Left ventricle myocardium inferior (tissue), 1 donor: Measurements from ENCODE around the gene C2. TPM values are rescaled to one million over a fixed set of nuclear protein-coding genes. Genes with fewer than 3 reads are reported as not detected.
A peak's percentile ranks its signal among the peaks of the same experiment; 100 is the strongest.

ENCODE experiments used
- DNase-seq: peaks from one replicate; pipeline ENCODE4 v3.0.0-alpha.2; 2020
- H3K27ac ChIP-seq: fragments of 200-600 bp; replicated peaks from 2 replicates; pipeline ENCODE4 v1.8.0; 2021
- H3K27me3 ChIP-seq: fragments of 200-600 bp; 2 replicates; pipeline ENCODE4 v1.8.0; 2021; ENCODE audit warnings: low read depth
- H3K36me3 ChIP-seq: fragments of 200-600 bp; 2 replicates; pipeline ENCODE4 v1.8.0; 2021
- H3K4me1 ChIP-seq: fragments of 200-600 bp; 2 replicates; pipeline ENCODE4 v1.8.0; 2021
- H3K4me3 ChIP-seq: fragments of 200-600 bp; 2 replicates; pipeline ENCODE4 v1.8.0; 2021; ENCODE audit warnings: mild to moderate bottlenecking, moderate library complexity
- H3K9me3 ChIP-seq: fragments of 200-600 bp; replicated peaks from 2 replicates; pipeline ENCODE4 v1.8.0; 2021
- intact Hi-C: fragments of 100-400 bp; cut with micrococcal nuclease; formaldehyde crosslinking; loops from one replicate; pipeline ENCODE4 v1.11.0; 2022
- total RNA-seq: library from RNA; stranded (reverse); fragmentation: NEBNext Ultra II Directional; extraction: Animal tissue kit (Norgen Biotek cat#: 25700); gene quantifications from one replicate; pipeline ENCODE4 v1.2.1, GENCODE V29; 2021
- TF ChIP-seq, protein P1 (sequence below): fragments of 200-600 bp; IDR thresholded peaks from 2 replicates; pipeline ENCODE4 v1.8.0; 2021; ENCODE audit warnings: antibody characterized with exemption, mild to moderate bottlenecking, borderline replicate concordance
- donor health status: DM: no; HTN: yes; CAD: no; lungs with severe emphysema.

The C2 gene
- total RNA-seq, 1 donor from 2014 or later: 9.7 TPM

DNA sequence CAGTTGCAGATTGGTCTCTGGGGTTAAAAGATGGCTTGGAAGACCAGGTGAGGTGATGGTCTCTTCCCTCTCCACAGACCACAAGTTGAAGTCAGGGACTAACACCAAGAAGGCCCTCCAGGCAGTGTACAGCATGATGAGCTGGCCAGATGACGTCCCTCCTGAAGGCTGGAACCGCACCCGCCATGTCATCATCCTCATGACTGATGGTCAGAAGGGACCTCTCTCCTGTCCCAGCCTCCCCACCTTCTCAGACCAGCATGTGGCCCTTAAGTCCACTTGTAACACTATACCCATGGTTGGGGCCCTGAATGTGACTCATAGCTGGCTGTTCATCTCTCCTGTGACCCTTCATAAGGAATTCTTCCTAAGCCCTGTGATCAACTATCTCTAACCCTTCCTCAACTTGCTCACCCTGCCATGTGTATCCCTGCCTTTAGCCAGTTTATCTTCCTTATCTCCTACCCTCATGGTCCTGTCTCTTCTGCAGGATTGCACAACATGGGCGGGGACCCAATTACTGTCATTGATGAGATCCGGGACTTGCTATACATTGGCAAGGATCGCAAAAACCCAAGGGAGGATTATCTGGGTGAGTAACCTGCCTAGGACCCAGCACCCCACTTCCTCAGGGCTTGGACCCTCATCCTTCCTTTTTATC is 21.4 kb downstream of the C2 start:
- intact Hi-C loops: no loop called here
- DNase-seq: no peak
- no peaks in the 10 kb centered on the region for H3K9me3 ChIP-seq
- H3K4me3 ChIP-seq: no peak overlapping the region
- H3K36me3 ChIP-seq: peaks cover 25% of the 10 kb centered on the region
- TF ChIP-seq, protein P1, sequence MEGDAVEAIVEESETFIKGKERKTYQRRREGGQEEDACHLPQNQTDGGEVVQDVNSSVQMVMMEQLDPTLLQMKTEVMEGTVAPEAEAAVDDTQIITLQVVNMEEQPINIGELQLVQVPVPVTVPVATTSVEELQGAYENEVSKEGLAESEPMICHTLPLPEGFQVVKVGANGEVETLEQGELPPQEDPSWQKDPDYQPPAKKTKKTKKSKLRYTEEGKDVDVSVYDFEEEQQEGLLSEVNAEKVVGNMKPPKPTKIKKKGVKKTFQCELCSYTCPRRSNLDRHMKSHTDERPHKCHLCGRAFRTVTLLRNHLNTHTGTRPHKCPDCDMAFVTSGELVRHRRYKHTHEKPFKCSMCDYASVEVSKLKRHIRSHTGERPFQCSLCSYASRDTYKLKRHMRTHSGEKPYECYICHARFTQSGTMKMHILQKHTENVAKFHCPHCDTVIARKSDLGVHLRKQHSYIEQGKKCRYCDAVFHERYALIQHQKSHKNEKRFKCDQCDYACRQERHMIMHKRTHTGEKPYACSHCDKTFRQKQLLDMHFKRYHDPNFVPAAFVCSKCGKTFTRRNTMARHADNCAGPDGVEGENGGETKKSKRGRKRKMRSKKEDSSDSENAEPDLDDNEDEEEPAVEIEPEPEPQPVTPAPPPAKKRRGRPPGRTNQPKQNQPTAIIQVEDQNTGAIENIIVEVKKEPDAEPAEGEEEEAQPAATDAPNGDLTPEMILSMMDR: no peak
- peaks cover 13% of the 10 kb centered on the region for H3K4me1 ChIP-seq
- H3K27me3 ChIP-seq: peaks cover 15% of the 10 kb centered on the region
- no peak overlapping the region for H3K27ac ChIP-seq

GRCh38 chr6:31949926-31950548 is 22.5 kb downstream of the C2 start:
- H3K9me3 ChIP-seq: no peaks in the 10 kb centered on the region
- DNase-seq: no peak
- H3K27me3 ChIP-seq: peaks cover 3% of the 10 kb centered on the region
- peaks cover 36% of the 10 kb centered on the region for H3K36me3 ChIP-seq
- no peak overlapping the region for H3K4me3 ChIP-seq
- H3K27ac ChIP-seq: no peak overlapping the region
- H3K4me1 ChIP-seq: peaks cover 9% of the 10 kb centered on the region
- TF ChIP-seq, protein P1: no peak
- intact Hi-C loops: no loop called here

DNA sequence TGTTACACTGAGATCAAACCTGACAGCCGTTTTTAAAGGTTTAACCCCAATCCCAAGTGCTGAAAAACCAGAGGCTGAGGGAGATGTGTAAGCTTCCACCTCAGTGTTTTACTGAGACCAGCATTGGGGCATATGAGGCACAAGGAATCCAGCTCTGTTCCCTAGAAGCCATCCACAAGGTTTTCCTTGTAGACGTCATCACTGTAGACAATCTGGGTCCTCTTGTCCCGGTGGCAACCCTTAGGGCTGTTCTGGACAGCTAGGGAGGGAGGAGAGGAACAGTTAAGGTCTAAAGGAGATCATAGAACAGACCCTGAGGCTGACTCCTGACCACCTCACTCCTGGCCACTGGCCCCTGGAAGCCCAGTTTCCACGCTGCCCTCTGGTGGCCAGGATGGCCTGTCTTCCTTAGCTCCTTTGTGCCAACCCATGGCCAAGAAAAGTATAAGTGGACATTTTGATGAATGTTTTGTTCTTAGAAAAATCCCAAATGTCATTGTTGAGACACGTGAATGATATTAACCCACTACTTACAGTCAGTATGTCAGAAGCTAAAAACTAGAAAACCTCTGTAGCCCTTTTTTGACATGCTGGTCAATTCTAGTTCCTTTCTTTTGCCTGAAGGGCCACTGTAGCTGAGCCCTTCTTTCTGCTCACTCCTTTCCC is 24.8 kb downstream of the C2 start:
- H3K27me3 ChIP-seq: no peaks in the 10 kb centered on the region
- H3K4me3 ChIP-seq: no peak overlapping the region
- peaks cover 56% of the 10 kb centered on the region for H3K36me3 ChIP-seq
- H3K4me1 ChIP-seq: peaks cover under 1% of the 10 kb centered on the region
- peak; percentile 52 for DNase-seq
- intact Hi-C loops: no loop called here
- TF ChIP-seq, protein P1: peak; percentile 77
- no peak overlapping the region for H3K27ac ChIP-seq
- H3K9me3 ChIP-seq: no peaks in the 10 kb centered on the region

GRCh38 chr6:31952890-31953289 is 25.4 kb downstream of the C2 start:
- no peak overlapping the region for H3K27ac ChIP-seq
- H3K4me1 ChIP-seq: peaks cover 7% of the 10 kb centered on the region
- peaks cover 56% of the 10 kb centered on the region for H3K36me3 ChIP-seq
- H3K27me3 ChIP-seq: no peaks in the 10 kb centered on the region
- intact Hi-C loops: no loop called here
- no peaks in the 10 kb centered on the region for H3K9me3 ChIP-seq
- no peak for DNase-seq
- TF ChIP-seq, protein P1: no peak
- H3K4me3 ChIP-seq: no peak overlapping the region

- Histone ChIP-seq H3K9me3 (no peaks in the 10 kb centered on the region), H3K4me1 (peaks cover 20% of the 10 kb centered on the region), H3K4me3 (no peak overlapping the region), H3K27me3 (no peaks in the 10 kb centered on the region), H3K36me3 (peaks cover 56% of the 10 kb centered on the region), H3K27ac (no peak overlapping the region)
- TF ChIP-seq, protein P1: no peak
- DNase-seq: no peak
- intact Hi-C loops: no loop called here
Measured at GRCh38 chr6:31954511-31954910, 27.0 kb downstream of the C2 start.
